Loucy (cell line): ENCODE measurements around the gene FMN1.

Experiments used
- H2AFZ ChIP-seq: fragments of 200-600 bp; sonication (generic); 2 replicates; pipeline ENCODE4 v1.6.0; 2016; ENCODE audit warnings: antibody characterized with exemption, mild to moderate bottlenecking, low read length, moderate library complexity
- H3F3A ChIP-seq: fragments of 200-600 bp; 2 replicates; pipeline ENCODE4 v1.6.0; 2016; ENCODE audit warnings: antibody characterized with exemption, low read depth, mild to moderate bottlenecking
- H3K27me3 ChIP-seq: fragments of 200-600 bp; sonication (generic); 2 replicates; pipeline ENCODE4 v1.6.1; 2014; ENCODE audit warnings: low read length, mild to moderate bottlenecking; ENCODE audit not compliant: insufficient read depth, poor library complexity, severe bottlenecking
- H3K36me3 ChIP-seq: fragments of 200-600 bp; sonication (generic); 2 replicates; pipeline ENCODE4 v1.6.1; 2016; ENCODE audit warnings: low read length; ENCODE audit not compliant: insufficient read depth
- H3K4me1 ChIP-seq: fragments of 200-600 bp; sonication (generic); 2 replicates; pipeline ENCODE4 v1.5.1; 2014; ENCODE audit warnings: low read length, mild to moderate bottlenecking; ENCODE audit not compliant: insufficient read depth, poor library complexity, severe bottlenecking
- H3K4me2 ChIP-seq: fragments of 200-600 bp; sonication (generic); 2 replicates; pipeline ENCODE4 v1.6.0; 2014; ENCODE audit warnings: antibody characterized with exemption, low read length, low read depth, mild to moderate bottlenecking; ENCODE audit not compliant: poor library complexity, severe bottlenecking
- H3K4me3 ChIP-seq: fragments of 200-600 bp; sonication (generic); 2 replicates; pipeline ENCODE4 v1.5.1; 2014; ENCODE audit warnings: low read length, mild to moderate bottlenecking, mixed read lengths; ENCODE audit not compliant: poor library complexity, severe bottlenecking
- H3K79me2 ChIP-seq: fragments of 200-600 bp; sonication (generic); 2 replicates; pipeline ENCODE4 v1.6.1; 2014; ENCODE audit warnings: low read length; ENCODE audit not compliant: insufficient read depth
- H3K9ac ChIP-seq: fragments of 200-600 bp; sonication (generic); 2 replicates; pipeline ENCODE4 v1.6.0; 2014; ENCODE audit warnings: mild to moderate bottlenecking, low read depth, low read length, moderate library complexity; ENCODE audit not compliant: poor library complexity, severe bottlenecking
- H3K9me2 ChIP-seq: fragments of 200-600 bp; sonication (generic); replicated peaks from 2 replicates; pipeline ENCODE4 v1.6.1; 2016; ENCODE audit warnings: low read depth, low read length, mixed read lengths
- H3K9me3 ChIP-seq: fragments of 200-600 bp; sonication (generic); 2 replicates; pipeline ENCODE4 v1.6.1; 2014; ENCODE audit warnings: mild to moderate bottlenecking, antibody characterized with exemption, low read length, low read depth; ENCODE audit not compliant: insufficient read depth
- H4K20me1 ChIP-seq: fragments of 200-600 bp; sonication (generic); 2 replicates; pipeline ENCODE4 v1.6.0; 2014; ENCODE audit warnings: antibody characterized with exemption, low read length, mild to moderate bottlenecking; ENCODE audit not compliant: insufficient read depth, poor library complexity, severe bottlenecking
- CTCF ChIP-seq: fragments of 200-600 bp; sonication (generic); conservative IDR thresholded peaks from 2 replicates; pipeline ENCODE4 v1.5.1; 2014; ENCODE audit warnings: mild to moderate bottlenecking, antibody characterized with exemption, low read length
- EZH2phosphoT487 ChIP-seq: fragments of 200-600 bp; IDR thresholded peaks from 2 replicates; pipeline ENCODE4 v1.6.1; 2018; ENCODE audit warnings: antibody characterized with exemption, mild to moderate bottlenecking, moderate library complexity, borderline replicate concordance

Gene FMN1

GRCh38 chr15:32867313-32867626 is 327.2 kb downstream of the FMN1 start:
- TF ChIP-seq CTCF, result no peak
- no peak for TF ChIP-seq EZH2phosphoT487

GRCh38 chr15:32866454-32867312 is 327.8 kb downstream of the FMN1 start:
- Histone ChIP-seq H2AFZ (no peak overlapping the region), H3K36me3 (no peaks in the 10 kb centered on the region), H3K4me3 (no peak overlapping the region), H3K9me2 (no peaks in the 10 kb centered on the region), H3F3A (no peaks in the 10 kb centered on the region), H3K9ac (no peak overlapping the region), H3K4me1 (peaks cover 6% of the 10 kb centered on the region), H3K4me2 (no peak overlapping the region), H3K9me3 (no peaks in the 10 kb centered on the region), H3K79me2 (no peaks in the 10 kb centered on the region), H4K20me1 (no peaks in the 10 kb centered on the region), H3K27me3 (no peaks in the 10 kb centered on the region)
- no peak for TF ChIP-seq EZH2phosphoT487
- TF ChIP-seq CTCF, result no peak

More at GRCh38 chr15:32867313-32867626, 327.2 kb downstream of the FMN1 start:
- no peaks in the 10 kb centered on the region for H3F3A ChIP-seq
- H3K4me3 ChIP-seq, result no peak overlapping the region
- no peaks in the 10 kb centered on the region for H3K27me3 ChIP-seq
- no peaks in the 10 kb centered on the region for H3K36me3 ChIP-seq
- no peak overlapping the region for H3K4me2 ChIP-seq
- no peak overlapping the region for H3K9ac ChIP-seq
- no peaks in the 10 kb centered on the region for H3K9me2 ChIP-seq
- peaks cover 6% of the 10 kb centered on the region for H3K4me1 ChIP-seq
- H3K79me2 ChIP-seq, result no peaks in the 10 kb centered on the region
- no peaks in the 10 kb centered on the region for H4K20me1 ChIP-seq
- H3K9me3 ChIP-seq, result no peaks in the 10 kb centered on the region
- H2AFZ ChIP-seq, result no peak overlapping the region

GRCh38 chr15:32864841-32865240 is 329.7 kb downstream of the FMN1 start:
- Histone ChIP-seq H3K79me2 (no peaks in the 10 kb centered on the region), H3K4me2 (no peak overlapping the region), H3K9ac (no peak overlapping the region), H4K20me1 (no peaks in the 10 kb centered on the region), H3K36me3 (no peaks in the 10 kb centered on the region), H3K27me3 (no peaks in the 10 kb centered on the region), H2AFZ (no peak overlapping the region), H3K4me1 (peaks cover 6% of the 10 kb centered on the region), H3F3A (no peaks in the 10 kb centered on the region), H3K4me3 (no peak overlapping the region), H3K9me2 (no peaks in the 10 kb centered on the region), H3K9me3 (no peaks in the 10 kb centered on the region)
- TF ChIP-seq EZH2phosphoT487 (no peak), CTCF (no peak)
